ENCODE results near the gene DAPK1. TPM values are rescaled to one million over a fixed set of nuclear protein-coding genes. Genes with fewer than 3 reads are reported as not detected.

The DAPK1 gene
- total and polyA plus RNA-seq, 10 of the 15 experiments (the other 5 are each of a cell fraction or from before 2014, with no cell fraction given) = 8.2 to 94.7 (median 51.6) TPM

DNA sequence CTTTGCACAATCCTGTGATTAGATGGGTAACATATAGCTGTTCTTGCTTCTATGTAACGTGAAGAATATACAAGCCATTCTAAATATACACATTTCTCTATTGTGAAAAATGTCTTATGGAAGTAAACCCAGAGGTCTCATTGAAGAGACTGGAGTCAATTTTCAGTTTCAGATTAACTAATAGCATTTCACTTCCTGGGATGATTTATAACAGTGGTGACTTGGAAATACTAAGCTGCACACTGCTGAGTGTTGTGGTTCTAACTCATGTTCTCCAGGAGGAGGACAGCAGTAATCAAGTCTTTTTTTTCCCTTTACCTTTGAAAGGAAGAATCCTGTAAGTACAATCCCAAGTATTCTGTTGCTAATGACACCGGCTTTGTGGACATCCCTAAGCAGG lies 231.6 kb downstream of the DAPK1 start:
- H4K20me1 ChIP-seq (ENCODE audit: control insufficient read depth, insufficient read depth) = no peaks in the 10 kb centered on the region
- ATAC-seq (no peak), FAIRE-seq (no peak), DNase-seq (ENCODE audit: low read depth, low spot score) (no peak)
- H3K4me3 ChIP-seq = no peak overlapping the region
- H3K4me2 ChIP-seq (ENCODE audit: control insufficient read depth, insufficient read depth) = no peak overlapping the region
- BruUV-seq (replicated peaks) = no TSS peak
- RAD21 ChIA-PET (ENCODE audit: unreplicated experiment) = no interaction called here
- SMC1A ChIA-PET (ENCODE audit: uncharacterized antibody, unreplicated experiment) = interaction anchor here (1.3 kb wide), 1 partner anchor 15 kb away, joined by 3 read pairs; no protein-coding TSS in a partner anchor
- H3K9ac ChIP-seq (ENCODE audit: control insufficient read depth, insufficient read depth, low read length) = no peak overlapping the region
- H3K27ac ChIP-seq (ENCODE audit: control insufficient read depth, insufficient read depth) = no peak overlapping the region
- CTCF ChIA-PET = no interaction called here
- TF ChIP-seq SREBF2 (IDR thresholded peaks at IDR 0.05; ENCODE audit: low read length) (no peak), YY1 (IDR thresholded peaks at IDR 0.05; ENCODE audit: low read depth, low read length) (no peak), NFIC (IDR thresholded peaks at IDR 0.05; ENCODE audit: low read depth, low read length) (no peak), NR2C2 (IDR thresholded peaks at IDR 0.05; ENCODE audit: borderline replicate concordance, control insufficient read depth, insufficient read length, low read depth) (no peak), ZNF274 (IDR thresholded peaks at IDR 0.05; ENCODE audit: insufficient read depth, insufficient read length) (no peak), RELA (IDR thresholded peaks at IDR 0.05; ENCODE audit: borderline replicate concordance, partially characterized antibody) (no peak), EGR1 (IDR thresholded peaks at IDR 0.05; ENCODE audit: borderline replicate concordance in 1 of 2, low read depth in 2 of 2, low read length in 2 of 2) (no peak)
- TF ChIP-seq, protein P1, sequence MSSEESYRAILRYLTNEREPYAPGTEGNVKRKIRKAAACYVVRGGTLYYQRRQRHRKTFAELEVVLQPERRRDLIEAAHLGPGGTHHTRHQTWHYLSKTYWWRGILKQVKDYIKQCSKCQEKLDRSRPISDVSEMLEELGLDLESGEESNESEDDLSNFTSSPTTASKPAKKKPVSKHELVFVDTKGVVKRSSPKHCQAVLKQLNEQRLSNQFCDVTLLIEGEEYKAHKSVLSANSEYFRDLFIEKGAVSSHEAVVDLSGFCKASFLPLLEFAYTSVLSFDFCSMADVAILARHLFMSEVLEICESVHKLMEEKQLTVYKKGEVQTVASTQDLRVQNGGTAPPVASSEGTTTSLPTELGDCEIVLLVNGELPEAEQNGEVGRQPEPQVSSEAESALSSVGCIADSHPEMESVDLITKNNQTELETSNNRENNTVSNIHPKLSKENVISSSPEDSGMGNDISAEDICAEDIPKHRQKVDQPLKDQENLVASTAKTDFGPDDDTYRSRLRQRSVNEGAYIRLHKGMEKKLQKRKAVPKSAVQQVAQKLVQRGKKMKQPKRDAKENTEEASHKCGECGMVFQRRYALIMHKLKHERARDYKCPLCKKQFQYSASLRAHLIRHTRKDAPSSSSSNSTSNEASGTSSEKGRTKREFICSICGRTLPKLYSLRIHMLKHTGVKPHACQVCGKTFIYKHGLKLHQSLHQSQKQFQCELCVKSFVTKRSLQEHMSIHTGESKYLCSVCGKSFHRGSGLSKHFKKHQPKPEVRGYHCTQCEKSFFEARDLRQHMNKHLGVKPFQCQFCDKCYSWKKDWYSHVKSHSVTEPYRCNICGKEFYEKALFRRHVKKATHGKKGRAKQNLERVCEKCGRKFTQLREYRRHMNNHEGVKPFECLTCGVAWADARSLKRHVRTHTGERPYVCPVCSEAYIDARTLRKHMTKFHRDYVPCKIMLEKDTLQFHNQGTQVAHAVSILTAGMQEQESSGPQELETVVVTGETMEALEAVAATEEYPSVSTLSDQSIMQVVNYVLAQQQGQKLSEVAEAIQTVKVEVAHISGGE (CRISPR knock-in tag; IDR thresholded peaks at IDR 0.05) = no peak
- TF ChIP-seq, protein P2, sequence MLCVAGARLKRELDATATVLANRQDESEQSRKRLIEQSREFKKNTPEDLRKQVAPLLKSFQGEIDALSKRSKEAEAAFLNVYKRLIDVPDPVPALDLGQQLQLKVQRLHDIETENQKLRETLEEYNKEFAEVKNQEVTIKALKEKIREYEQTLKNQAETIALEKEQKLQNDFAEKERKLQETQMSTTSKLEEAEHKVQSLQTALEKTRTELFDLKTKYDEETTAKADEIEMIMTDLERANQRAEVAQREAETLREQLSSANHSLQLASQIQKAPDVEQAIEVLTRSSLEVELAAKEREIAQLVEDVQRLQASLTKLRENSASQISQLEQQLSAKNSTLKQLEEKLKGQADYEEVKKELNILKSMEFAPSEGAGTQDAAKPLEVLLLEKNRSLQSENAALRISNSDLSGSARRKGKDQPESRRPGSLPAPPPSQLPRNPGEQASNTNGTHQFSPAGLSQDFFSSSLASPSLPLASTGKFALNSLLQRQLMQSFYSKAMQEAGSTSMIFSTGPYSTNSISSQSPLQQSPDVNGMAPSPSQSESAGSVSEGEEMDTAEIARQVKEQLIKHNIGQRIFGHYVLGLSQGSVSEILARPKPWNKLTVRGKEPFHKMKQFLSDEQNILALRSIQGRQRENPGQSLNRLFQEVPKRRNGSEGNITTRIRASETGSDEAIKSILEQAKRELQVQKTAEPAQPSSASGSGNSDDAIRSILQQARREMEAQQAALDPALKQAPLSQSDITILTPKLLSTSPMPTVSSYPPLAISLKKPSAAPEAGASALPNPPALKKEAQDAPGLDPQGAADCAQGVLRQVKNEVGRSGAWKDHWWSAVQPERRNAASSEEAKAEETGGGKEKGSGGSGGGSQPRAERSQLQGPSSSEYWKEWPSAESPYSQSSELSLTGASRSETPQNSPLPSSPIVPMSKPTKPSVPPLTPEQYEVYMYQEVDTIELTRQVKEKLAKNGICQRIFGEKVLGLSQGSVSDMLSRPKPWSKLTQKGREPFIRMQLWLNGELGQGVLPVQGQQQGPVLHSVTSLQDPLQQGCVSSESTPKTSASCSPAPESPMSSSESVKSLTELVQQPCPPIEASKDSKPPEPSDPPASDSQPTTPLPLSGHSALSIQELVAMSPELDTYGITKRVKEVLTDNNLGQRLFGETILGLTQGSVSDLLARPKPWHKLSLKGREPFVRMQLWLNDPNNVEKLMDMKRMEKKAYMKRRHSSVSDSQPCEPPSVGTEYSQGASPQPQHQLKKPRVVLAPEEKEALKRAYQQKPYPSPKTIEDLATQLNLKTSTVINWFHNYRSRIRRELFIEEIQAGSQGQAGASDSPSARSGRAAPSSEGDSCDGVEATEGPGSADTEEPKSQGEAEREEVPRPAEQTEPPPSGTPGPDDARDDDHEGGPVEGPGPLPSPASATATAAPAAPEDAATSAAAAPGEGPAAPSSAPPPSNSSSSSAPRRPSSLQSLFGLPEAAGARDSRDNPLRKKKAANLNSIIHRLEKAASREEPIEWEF (IDR thresholded peaks at IDR 0.05; ENCODE audit: insufficient replicate concordance, low read depth, low read length) = no peak
- TF ChIP-seq, protein P3, sequence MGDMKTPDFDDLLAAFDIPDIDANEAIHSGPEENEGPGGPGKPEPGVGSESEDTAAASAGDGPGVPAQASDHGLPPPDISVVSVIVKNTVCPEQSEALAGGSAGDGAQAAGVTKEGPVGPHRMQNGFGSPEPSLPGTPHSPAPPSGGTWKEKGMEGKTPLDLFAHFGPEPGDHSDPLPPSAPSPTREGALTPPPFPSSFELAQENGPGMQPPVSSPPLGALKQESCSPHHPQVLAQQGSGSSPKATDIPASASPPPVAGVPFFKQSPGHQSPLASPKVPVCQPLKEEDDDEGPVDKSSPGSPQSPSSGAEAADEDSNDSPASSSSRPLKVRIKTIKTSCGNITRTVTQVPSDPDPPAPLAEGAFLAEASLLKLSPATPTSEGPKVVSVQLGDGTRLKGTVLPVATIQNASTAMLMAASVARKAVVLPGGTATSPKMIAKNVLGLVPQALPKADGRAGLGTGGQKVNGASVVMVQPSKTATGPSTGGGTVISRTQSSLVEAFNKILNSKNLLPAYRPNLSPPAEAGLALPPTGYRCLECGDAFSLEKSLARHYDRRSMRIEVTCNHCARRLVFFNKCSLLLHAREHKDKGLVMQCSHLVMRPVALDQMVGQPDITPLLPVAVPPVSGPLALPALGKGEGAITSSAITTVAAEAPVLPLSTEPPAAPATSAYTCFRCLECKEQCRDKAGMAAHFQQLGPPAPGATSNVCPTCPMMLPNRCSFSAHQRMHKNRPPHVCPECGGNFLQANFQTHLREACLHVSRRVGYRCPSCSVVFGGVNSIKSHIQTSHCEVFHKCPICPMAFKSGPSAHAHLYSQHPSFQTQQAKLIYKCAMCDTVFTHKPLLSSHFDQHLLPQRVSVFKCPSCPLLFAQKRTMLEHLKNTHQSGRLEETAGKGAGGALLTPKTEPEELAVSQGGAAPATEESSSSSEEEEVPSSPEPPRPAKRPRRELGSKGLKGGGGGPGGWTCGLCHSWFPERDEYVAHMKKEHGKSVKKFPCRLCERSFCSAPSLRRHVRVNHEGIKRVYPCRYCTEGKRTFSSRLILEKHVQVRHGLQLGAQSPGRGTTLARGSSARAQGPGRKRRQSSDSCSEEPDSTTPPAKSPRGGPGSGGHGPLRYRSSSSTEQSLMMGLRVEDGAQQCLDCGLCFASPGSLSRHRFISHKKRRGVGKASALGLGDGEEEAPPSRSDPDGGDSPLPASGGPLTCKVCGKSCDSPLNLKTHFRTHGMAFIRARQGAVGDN (IDR thresholded peaks at IDR 0.05) = no peak
- H2AFZ ChIP-seq (ENCODE audit: control insufficient read depth, low read depth, low read length) = no peak overlapping the region
- peaks cover 4 to 8% of the 10 kb centered on the region in 2 experiments for H3K27me3 ChIP-seq (replicated peaks in 1 of 2; ENCODE audit: control insufficient read depth in 2 of 2, insufficient read depth in 2 of 2, low read length in 1 of 2)
- no peaks in the 10 kb centered on the region; the same call in 1 of the 2 replicates for H3K4me1 ChIP-seq (ENCODE audit: control insufficient read depth, insufficient read depth, low read length)
- no peaks in the 10 kb centered on the region; the same call in 2 of the 3 replicates for H3K9me3 ChIP-seq (replicated peaks; ENCODE audit: control insufficient read depth, insufficient read depth, low read length)
- 14% methylated on average over 2 of the region's 2 CpGs for WGBS (ENCODE audit: insufficient coverage, insufficient replicate concordance, low lambda C conversion rate, missing lambda C conversion rate)
- H3K79me2 ChIP-seq (ENCODE audit: control insufficient read depth, insufficient read depth, low read length) = no peaks in the 10 kb centered on the region
- intact Hi-C loops (cut with micrococcal nuclease; ENCODE audit: unreplicated experiment) (no loop called here), in situ Hi-C loops (cut with MboI) (no loop called here)
- no peaks in the 10 kb centered on the region for H3K36me3 ChIP-seq (ENCODE audit: control insufficient read depth in 2 of 2, insufficient read depth in 2 of 2, low read length in 1 of 2)
- POLR2A ChIA-PET = no interaction called here
